Dendritic cell treated with granulocyte-macrophage colony-stimulating factor and Interleukin-4, amounts not matched to agents 40 ng/mL and 50 ng/mL, for 4 days (primary cell): ENCODE data around the gene BASP1.

Experiments
- H3K27ac Mint-ChIP-seq: one replicate; pipeline ENCODE4 v1.8.0; 2022; ENCODE audit warnings: mild to moderate bottlenecking, mixed read lengths
- H3K27me3 Mint-ChIP-seq: one replicate; pipeline ENCODE4 v1.8.0; 2022; ENCODE audit warnings: mild to moderate bottlenecking, mixed read lengths
- H3K36me3 Mint-ChIP-seq: one replicate; pipeline ENCODE4 v1.8.0; 2022; ENCODE audit warnings: low read depth, mixed read lengths
- H3K4me1 Mint-ChIP-seq: one replicate; pipeline ENCODE4 v1.8.0; 2022; ENCODE audit warnings: low read depth, mixed read lengths
- H3K4me3 Mint-ChIP-seq: one replicate; pipeline ENCODE4 v1.8.0; 2022; ENCODE audit warnings: mild to moderate bottlenecking, moderate library complexity, mixed read lengths
- H3K9me3 Mint-ChIP-seq: one replicate; pipeline ENCODE4 v1.8.0; 2022; ENCODE audit warnings: mixed read lengths
- intact Hi-C: fragments of 100-400 bp; cut with micrococcal nuclease; formaldehyde crosslinking; loops from one replicate; pipeline ENCODE4 v1.15.0; 2022

BASP1 gene

GRCh38 chr5:17206021-17206420 is 11.4 kb upstream of the BASP1 start:
- H3K4me3 Mint-ChIP-seq: no peak overlapping the region
- peaks cover 10% of the 10 kb centered on the region for H3K27me3 Mint-ChIP-seq
- no peak overlapping the region for H3K27ac Mint-ChIP-seq
- no peaks in the 10 kb centered on the region for H3K36me3 Mint-ChIP-seq
- intact Hi-C loops: no loop called here
- H3K9me3 Mint-ChIP-seq: peaks cover 10% of the 10 kb centered on the region
- H3K4me1 Mint-ChIP-seq: no peaks in the 10 kb centered on the region

- peaks cover 10% of the 10 kb centered on the region for H3K9me3 Mint-ChIP-seq
- no peak overlapping the region for H3K27ac Mint-ChIP-seq
- peaks cover 10% of the 10 kb centered on the region for H3K4me1 Mint-ChIP-seq
- no peak overlapping the region for H3K4me3 Mint-ChIP-seq
- intact Hi-C loops: loop anchor here (10.0 kb wide), 1 partner anchor 703 kb away; no protein-coding TSS in a partner anchor
- peaks cover 13% of the 10 kb centered on the region for H3K27me3 Mint-ChIP-seq
- H3K36me3 Mint-ChIP-seq: no peaks in the 10 kb centered on the region
These were observed 5.2 kb upstream of the BASP1 start for GRCh38 chr5:17212191-17212590.

DNA sequence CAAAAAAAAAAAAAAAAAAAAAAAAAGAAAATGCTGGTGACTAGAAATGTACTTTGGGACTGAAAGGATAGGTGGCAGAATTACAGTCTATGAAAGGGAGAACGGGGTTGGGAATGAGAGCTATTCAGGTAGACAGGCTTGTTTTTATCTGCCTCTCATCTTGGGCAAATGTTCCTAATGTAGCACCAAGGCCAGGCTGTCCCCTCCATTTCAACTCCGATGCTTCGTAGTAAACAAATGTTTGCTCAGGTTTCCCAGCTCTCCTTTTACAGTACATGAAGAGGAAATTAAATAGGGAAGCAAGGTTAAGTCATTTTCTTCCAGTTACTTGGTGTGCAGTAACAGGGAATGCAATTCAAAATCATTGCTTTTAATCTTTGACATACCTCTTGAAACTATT is 4.4 kb upstream of the BASP1 start:
- no peak overlapping the region for H3K27ac Mint-ChIP-seq
- peaks cover 10% of the 10 kb centered on the region for H3K9me3 Mint-ChIP-seq
- intact Hi-C loops: loop anchor here (10.0 kb wide), 1 partner anchor 702 kb away; no protein-coding TSS in a partner anchor
- H3K36me3 Mint-ChIP-seq: no peaks in the 10 kb centered on the region
- no peak overlapping the region for H3K4me3 Mint-ChIP-seq
- peaks cover 15% of the 10 kb centered on the region for H3K27me3 Mint-ChIP-seq
- peaks cover 10% of the 10 kb centered on the region for H3K4me1 Mint-ChIP-seq

GRCh38 chr5:17213938-17214337 is 3.5 kb upstream of the BASP1 start:
- Mint-ChIP-seq H3K27me3 (peaks cover 15% of the 10 kb centered on the region), H3K4me1 (peaks cover 12% of the 10 kb centered on the region), H3K9me3 (peaks cover 6% of the 10 kb centered on the region), H3K4me3 (no peak overlapping the region), H3K27ac (no peak overlapping the region), H3K36me3 (no peaks in the 10 kb centered on the region)
- intact Hi-C loops: loop anchor here (10.0 kb wide), 1 partner anchor 701 kb away; no protein-coding TSS in a partner anchor

DNA sequence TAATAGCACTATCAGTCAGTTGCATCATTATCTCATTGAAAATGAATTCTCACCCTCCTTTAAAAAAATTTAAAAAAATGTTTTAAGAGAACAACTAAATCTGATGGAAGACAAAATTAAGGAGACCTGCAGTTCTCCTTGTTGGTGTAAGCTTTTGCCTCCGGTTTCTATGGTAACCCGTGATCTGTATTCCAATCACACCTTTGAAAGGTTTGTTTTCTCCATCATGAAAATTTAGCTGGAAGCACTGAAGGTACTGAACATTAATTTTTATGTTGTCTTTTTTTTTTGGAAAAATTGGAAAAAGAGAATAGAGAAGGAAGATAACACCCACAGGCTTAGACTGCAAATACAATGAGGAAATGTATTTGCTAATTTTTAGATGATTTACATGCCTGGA is 2.5 kb upstream of the BASP1 start:
- H3K27me3 Mint-ChIP-seq: peaks cover 19% of the 10 kb centered on the region
- peaks cover 20% of the 10 kb centered on the region for H3K4me1 Mint-ChIP-seq
- no peak overlapping the region for H3K4me3 Mint-ChIP-seq
- no peak overlapping the region for H3K27ac Mint-ChIP-seq
- intact Hi-C loops: loop anchor here (10.0 kb wide), 1 partner anchor 700 kb away; no protein-coding TSS in a partner anchor
- H3K36me3 Mint-ChIP-seq: no peaks in the 10 kb centered on the region
- H3K9me3 Mint-ChIP-seq: no peaks in the 10 kb centered on the region

- Mint-ChIP-seq H3K36me3 (no peaks in the 10 kb centered on the region), H3K4me3 (no peak overlapping the region), H3K27me3 (peaks cover 19% of the 10 kb centered on the region), H3K9me3 (no peaks in the 10 kb centered on the region), H3K4me1 (peaks cover 24% of the 10 kb centered on the region), H3K27ac (no peak overlapping the region)
- intact Hi-C loops: loop anchor here (10.0 kb wide), 1 partner anchor 699 kb away; no protein-coding TSS in a partner anchor
These were observed 2.1 kb upstream of the BASP1 start for GRCh38 chr5:17215361-17215760.

DNA sequence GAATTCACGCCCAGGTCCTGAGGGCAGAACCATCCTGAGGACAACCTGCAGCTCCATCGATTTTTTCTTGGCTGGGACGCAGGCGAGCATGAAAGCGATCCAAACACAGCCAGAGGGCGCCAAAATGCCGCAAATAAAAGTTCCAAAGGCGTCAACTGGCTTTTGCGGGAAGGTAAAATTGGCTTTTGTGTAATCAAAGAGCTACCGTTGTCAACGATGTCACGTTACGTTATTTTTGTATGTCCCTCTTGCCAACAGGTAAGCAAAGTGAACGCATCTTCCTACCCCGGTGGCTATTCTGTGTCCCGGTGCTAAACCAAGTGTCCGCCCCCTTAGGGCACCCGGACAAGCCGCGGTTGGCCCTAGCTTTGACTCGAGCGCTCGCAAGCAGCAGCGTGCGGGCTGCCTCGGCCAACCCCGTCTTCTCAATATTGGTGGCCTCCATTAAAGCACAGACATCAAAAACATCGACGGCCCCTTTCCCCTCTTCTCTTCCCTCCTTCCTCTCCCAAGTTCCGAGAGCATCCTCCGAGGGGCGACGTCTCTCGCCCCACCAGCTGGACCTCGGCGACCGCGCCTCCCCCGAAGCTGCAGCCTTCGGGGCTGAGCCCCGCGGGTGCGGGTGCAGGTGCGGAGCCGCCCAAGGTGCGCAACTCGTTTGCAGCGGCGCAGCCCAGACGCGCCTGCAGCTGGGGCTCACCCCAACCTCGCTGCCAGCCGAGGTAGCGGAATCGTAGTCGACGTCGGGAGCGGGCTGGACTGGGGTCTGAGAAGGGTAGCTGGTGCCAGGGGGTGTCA is 1.1 kb upstream of the BASP1 start:
- H3K27me3 Mint-ChIP-seq: peaks cover 17% of the 10 kb centered on the region
- H3K9me3 Mint-ChIP-seq: no peaks in the 10 kb centered on the region
- no peaks in the 10 kb centered on the region for H3K36me3 Mint-ChIP-seq
- no peak overlapping the region for H3K27ac Mint-ChIP-seq
- peaks cover 24% of the 10 kb centered on the region for H3K4me1 Mint-ChIP-seq
- peak overlapping the region; percentile 77 for H3K4me3 Mint-ChIP-seq
- intact Hi-C loops: loop anchor here (1.0 to 10.0 kb wide), 3 partner anchors 698 to 1089 kb away; no protein-coding TSS in a partner anchor

DNA sequence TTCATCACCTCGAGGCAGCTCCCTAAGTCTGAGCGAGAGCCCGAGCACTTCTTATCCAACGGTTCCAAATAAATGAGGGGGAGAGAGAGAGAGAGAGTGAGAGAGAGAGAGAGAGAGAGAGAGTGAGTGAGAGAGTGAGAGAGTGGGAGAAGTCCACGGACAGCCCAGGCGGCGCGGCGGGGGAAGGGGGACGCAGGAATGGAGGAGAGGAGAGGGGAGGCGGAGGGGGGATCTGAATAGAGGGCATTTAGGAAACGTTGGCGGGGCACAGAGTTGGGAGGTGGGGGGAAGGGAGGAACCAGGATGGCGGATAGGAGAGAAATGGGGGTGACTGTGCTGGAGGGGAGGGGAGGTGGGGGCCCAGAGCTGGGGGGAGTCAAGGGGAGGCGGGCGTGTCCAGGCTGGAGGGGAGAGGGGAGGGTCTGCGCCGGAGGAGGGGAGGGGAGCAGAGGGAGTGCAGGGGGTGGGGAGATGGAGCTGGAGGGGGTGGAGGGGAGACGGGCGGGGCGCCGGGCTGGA is 398 bp upstream of the BASP1 start:
- H3K4me3 Mint-ChIP-seq: peak overlapping the region; percentile 78
- H3K36me3 Mint-ChIP-seq: no peaks in the 10 kb centered on the region
- H3K4me1 Mint-ChIP-seq: peaks cover 24% of the 10 kb centered on the region
- intact Hi-C loops: loop anchor here (1.0 to 10.0 kb wide), 3 partner anchors 698 to 1088 kb away; no protein-coding TSS in a partner anchor
- no peaks in the 10 kb centered on the region for H3K9me3 Mint-ChIP-seq
- H3K27me3 Mint-ChIP-seq: peaks cover 17% of the 10 kb centered on the region
- no peak overlapping the region for H3K27ac Mint-ChIP-seq

DNA sequence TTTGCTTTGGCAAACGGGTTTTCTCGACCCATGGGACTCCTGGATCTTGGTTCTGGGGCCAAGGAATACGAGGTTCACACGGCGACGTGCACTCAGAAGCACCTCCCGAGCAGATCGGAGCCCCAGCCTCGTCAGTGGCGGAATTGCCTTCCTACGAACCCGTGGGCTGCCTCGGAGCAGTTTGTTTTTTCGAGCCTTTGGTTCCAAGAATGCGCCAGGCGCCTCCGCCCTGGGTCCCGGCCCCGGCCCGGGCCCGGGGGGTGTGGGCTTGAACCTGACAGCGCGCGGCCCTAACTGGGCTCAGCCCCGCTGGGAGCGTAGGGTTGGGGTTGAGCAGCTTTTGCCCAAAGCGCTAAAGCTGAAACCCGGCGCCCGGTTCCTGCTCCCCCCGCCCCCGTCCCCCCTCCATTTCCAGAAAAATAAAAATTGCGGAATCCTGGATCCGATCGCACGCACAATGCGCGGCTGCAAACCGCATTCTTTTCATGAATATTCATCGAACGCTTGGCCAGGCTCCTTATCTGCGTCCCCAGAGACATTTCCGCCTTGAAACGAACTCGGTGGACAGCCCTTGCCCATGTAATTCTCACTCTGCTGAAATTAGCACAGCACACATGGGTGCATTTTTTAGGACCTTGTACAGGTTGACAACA is 1.0 kb downstream of the BASP1 start:
- Mint-ChIP-seq H3K9me3 (no peaks in the 10 kb centered on the region), H3K27me3 (peaks cover 17% of the 10 kb centered on the region), H3K36me3 (no peaks in the 10 kb centered on the region), H3K4me3 (peak overlapping the region; percentile 78), H3K4me1 (peaks cover 24% of the 10 kb centered on the region), H3K27ac (peak overlapping the region; percentile 63)
- intact Hi-C loops: loop anchor here (10.0 kb wide), 1 partner anchor 696 kb away; no protein-coding TSS in a partner anchor

DNA sequence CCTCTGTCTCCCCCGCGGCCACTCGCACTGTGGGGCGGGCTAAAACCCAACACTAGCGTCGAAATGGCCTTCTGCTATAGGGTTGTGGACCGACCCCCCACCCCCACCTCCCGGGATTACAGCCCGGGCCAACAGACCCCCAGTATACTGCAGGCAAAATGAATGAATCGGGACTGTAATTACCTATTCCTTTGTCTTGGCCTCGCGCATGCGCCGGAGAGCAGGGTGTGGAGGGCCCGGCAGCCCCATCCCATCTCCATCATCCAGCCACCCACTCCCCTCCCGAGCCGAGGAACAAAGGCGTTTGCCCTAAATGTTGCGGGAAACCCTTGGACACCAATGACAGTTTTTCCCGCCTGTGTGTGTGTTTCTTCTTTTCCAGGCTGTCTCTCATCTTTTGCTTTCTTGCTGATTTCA is 1.6 kb downstream of the BASP1 start:
- intact Hi-C loops: loop anchor here (10.0 kb wide), 1 partner anchor 696 kb away; no protein-coding TSS in a partner anchor
- H3K4me3 Mint-ChIP-seq: peak overlapping the region; percentile 78
- no peaks in the 10 kb centered on the region for H3K9me3 Mint-ChIP-seq
- peaks cover 17% of the 10 kb centered on the region for H3K27me3 Mint-ChIP-seq
- peaks cover 27% of the 10 kb centered on the region for H3K4me1 Mint-ChIP-seq
- no peaks in the 10 kb centered on the region for H3K36me3 Mint-ChIP-seq
- H3K27ac Mint-ChIP-seq: peak overlapping the region; percentile 63

DNA sequence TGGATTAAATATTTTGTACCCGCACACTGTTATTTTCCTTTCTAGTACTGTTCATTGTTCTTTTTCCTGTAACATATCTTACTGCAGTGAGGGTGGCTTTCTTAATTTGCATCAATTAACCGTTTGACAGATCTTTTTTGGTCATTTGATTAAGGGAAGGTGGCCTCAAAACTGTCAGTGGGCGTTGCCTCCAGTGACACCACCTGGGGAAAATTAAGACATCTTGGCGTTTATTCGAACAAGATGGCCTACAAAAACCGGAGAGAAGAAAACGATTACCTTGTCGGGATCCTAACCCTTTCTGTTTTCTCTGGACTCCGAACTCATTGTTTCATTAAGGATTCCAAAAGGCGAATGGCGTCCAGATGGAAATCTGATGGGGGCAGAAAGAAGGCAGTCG is 2.0 kb downstream of the BASP1 start:
- H3K9me3 Mint-ChIP-seq: no peaks in the 10 kb centered on the region
- no peaks in the 10 kb centered on the region for H3K36me3 Mint-ChIP-seq
- peak overlapping the region; percentile 78 for H3K4me3 Mint-ChIP-seq
- peaks cover 31% of the 10 kb centered on the region for H3K4me1 Mint-ChIP-seq
- intact Hi-C loops: loop anchor here (10.0 kb wide), 1 partner anchor 695 kb away; no protein-coding TSS in a partner anchor
- peaks cover 17% of the 10 kb centered on the region for H3K27me3 Mint-ChIP-seq
- H3K27ac Mint-ChIP-seq: no peak overlapping the region

DNA sequence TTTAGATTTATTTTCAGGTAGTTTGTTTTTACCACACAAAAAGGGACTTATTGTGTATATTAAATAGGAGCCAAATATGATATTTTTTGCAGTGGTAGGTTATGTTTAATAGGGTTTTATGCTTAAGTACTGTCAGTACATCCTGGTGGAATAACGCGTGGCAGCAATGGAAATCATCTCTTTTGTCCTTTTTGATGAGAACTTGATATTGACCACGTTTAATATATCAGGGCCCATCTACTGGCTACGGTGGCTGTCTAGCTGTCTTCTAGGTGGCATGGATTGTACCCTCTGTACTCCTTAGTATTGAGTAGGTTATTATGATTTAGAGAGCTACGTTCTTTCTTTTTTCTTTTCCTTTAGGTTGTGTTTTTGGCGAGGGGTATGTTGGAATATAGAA is 2.6 kb downstream of the BASP1 start:
- Mint-ChIP-seq H3K9me3 (no peaks in the 10 kb centered on the region), H3K27me3 (peaks cover 17% of the 10 kb centered on the region), H3K36me3 (no peaks in the 10 kb centered on the region), H3K27ac (no peak overlapping the region), H3K4me1 (peaks cover 36% of the 10 kb centered on the region), H3K4me3 (no peak overlapping the region)
- intact Hi-C loops: loop anchor here (10.0 kb wide), 1 partner anchor 695 kb away; no protein-coding TSS in a partner anchor

DNA sequence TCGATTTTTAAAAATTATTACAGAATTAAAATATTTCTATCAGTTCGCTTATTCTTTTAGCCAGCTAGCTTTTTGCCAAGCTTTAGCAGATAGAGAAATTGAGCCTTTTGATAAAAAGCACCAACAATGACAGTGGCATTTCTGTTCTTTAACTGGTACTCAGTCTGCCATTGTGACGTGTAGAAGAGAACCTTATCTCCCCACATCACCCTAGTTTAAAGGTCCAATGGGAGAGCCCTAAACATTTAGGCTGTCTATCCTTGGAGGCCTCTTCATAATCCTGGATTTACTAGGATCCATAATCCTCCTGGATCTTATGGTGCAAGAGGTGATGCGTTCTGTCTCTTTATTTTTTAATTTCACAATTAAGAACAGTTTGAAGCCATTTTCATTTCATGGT is 3.0 kb downstream of the BASP1 start:
- Mint-ChIP-seq H3K9me3 (no peaks in the 10 kb centered on the region), H3K27me3 (peaks cover 17% of the 10 kb centered on the region), H3K4me3 (no peak overlapping the region), H3K27ac (no peak overlapping the region), H3K4me1 (peaks cover 41% of the 10 kb centered on the region), H3K36me3 (no peaks in the 10 kb centered on the region)
- intact Hi-C loops: no loop called here
